IMR-90 (cell line): Measurements from ENCODE around the gene CIAO2A. TPM values are rescaled to one million over a fixed set of nuclear protein-coding genes. Genes with fewer than 3 reads are reported as not detected.

Source experiments
- ATAC-seq: fragments of 200-7000 bp; cut with Tn5 transposase; 2 replicates; pipeline ENCODE4 v1.9.1; 2020; ENCODE audit warnings: low read depth, mild to moderate bottlenecking, moderate library complexity
- BruUV-seq: library from RNA; stranded (reverse); fragments of 400-500 nt; replicated peaks from 2 replicates; lab custom pipeline; 2021; lab: Mats Ljungman, UMichigan
- CTCF ChIA-PET: fragments of 300-600 bp; formaldehyde crosslinking; extraction: SDS; loops from one replicate; lab custom pipeline; 2021; ENCODE audit warnings: antibody characterized with exemption; lab: Yijun Ruan, JAX
- POLR2A ChIA-PET: fragments of 300-600 bp; sonication (Branson Sonifier 250); formaldehyde crosslinking; loops from one replicate; lab custom pipeline; 2022; ENCODE audit warnings: antibody characterized with exemption; ENCODE audit not compliant: unreplicated experiment; lab: Charles Lee
- DNase-seq: peaks from one replicate; pipeline ENCODE4 v3.0.0; 2013
- H2AFZ ChIP-seq: replicated peaks from 2 replicates; pipeline ENCODE3; 2013; ENCODE audit warnings: low read length, mild to moderate bottlenecking; ENCODE audit not compliant: poor library complexity
- H2AK5ac ChIP-seq: 2 replicates; pipeline ENCODE4 v1.6.1; 2013; ENCODE audit warnings: low read depth, low read length, inconsistent platforms
- H2AK9ac ChIP-seq: replicated peaks from 2 replicates; pipeline ENCODE3; 2013; ENCODE audit warnings: mild to moderate bottlenecking, low read depth, low read length, moderate library complexity; ENCODE audit not compliant: poor library complexity
- H2BK120ac ChIP-seq: 2 replicates; pipeline ENCODE4 v1.6.1; 2013; ENCODE audit warnings: low read depth, low read length, inconsistent platforms
- H2BK15ac ChIP-seq: 3 replicates; pipeline ENCODE4 v1.6.1; 2013; ENCODE audit warnings: low read depth, low read length, inconsistent platforms
- H2BK20ac ChIP-seq: 2 replicates; pipeline ENCODE4 v1.6.1; 2013; ENCODE audit warnings: low read depth, mild to moderate bottlenecking, inconsistent platforms, low read length, moderate library complexity
- H2BK5ac ChIP-seq: 2 replicates; pipeline ENCODE4 v1.6.1; 2013; ENCODE audit warnings: mild to moderate bottlenecking, low read depth, low read length, inconsistent platforms; ENCODE audit not compliant: poor library complexity, severe bottlenecking
- H3K14ac ChIP-seq: replicated peaks from 2 replicates; pipeline ENCODE4 v1.6.1; 2013; ENCODE audit warnings: low read depth, low read length, inconsistent platforms
- H3K18ac ChIP-seq: 2 replicates; pipeline ENCODE4 v1.6.1; 2013; ENCODE audit warnings: low read depth, low read length, control low read depth
- H3K23ac ChIP-seq: 2 replicates; pipeline ENCODE4 v1.6.1; 2013; ENCODE audit warnings: low read depth, low read length, inconsistent platforms
- H3K27ac ChIP-seq: 2 replicates; pipeline ENCODE4 v1.5.1; 2013; ENCODE audit warnings: mild to moderate bottlenecking, control low read depth, low read length; ENCODE audit not compliant: insufficient read depth
- H3K27me3 ChIP-seq: 2 replicates; pipeline ENCODE4 v1.6.1; 2013; ENCODE audit warnings: low read length; ENCODE audit not compliant: control insufficient read depth, insufficient read depth
- H3K36me3 ChIP-seq: 2 replicates; pipeline ENCODE4 v1.6.1; 2013; ENCODE audit warnings: low read length, mixed read lengths; ENCODE audit not compliant: control insufficient read depth, insufficient read depth
- H3K4ac ChIP-seq: 2 replicates; pipeline ENCODE4 v1.6.1; 2013; ENCODE audit warnings: low read depth, low read length, inconsistent platforms
- H3K4me1 ChIP-seq: 2 replicates; pipeline ENCODE4 v1.6.1; 2013; ENCODE audit warnings: low read length, mixed read lengths; ENCODE audit not compliant: control insufficient read depth, insufficient read depth
- H3K4me2 ChIP-seq: 2 replicates; pipeline ENCODE4 v1.6.1; 2013; ENCODE audit warnings: low read depth, mild to moderate bottlenecking, control low read depth, low read length, moderate library complexity
- H3K4me3 ChIP-seq: 2 replicates; pipeline ENCODE4 v1.5.1; 2013; ENCODE audit warnings: low read depth, mild to moderate bottlenecking, control low read depth, low read length, moderate library complexity; ENCODE audit not compliant: insufficient read depth
- H3K56ac ChIP-seq: 2 replicates; pipeline ENCODE4 v1.6.1; 2013; ENCODE audit warnings: low read length, inconsistent platforms; ENCODE audit not compliant: insufficient read depth; ENCODE audit errors: extremely low read depth
- H3K79me1 ChIP-seq, 2 experiments: 2 replicates each; pipeline ENCODE4 v1.6.1; 2013; ENCODE audit warnings: low read length in 2 of 2, inconsistent platforms in 1 of 2, low read depth in 1 of 2
- H3K9ac ChIP-seq: 2 replicates; pipeline ENCODE4 v1.6.1; 2013; ENCODE audit warnings: low read depth, low read length, control low read depth
- H3K9me1 ChIP-seq: 2 replicates; pipeline ENCODE4 v1.6.1; 2013; ENCODE audit warnings: low read length, inconsistent platforms; ENCODE audit not compliant: insufficient read depth
- H3K9me3 ChIP-seq: 2 replicates; pipeline ENCODE4 v1.6.1; 2013; ENCODE audit warnings: low read length; ENCODE audit not compliant: control insufficient read depth, insufficient read depth
- H4K20me1 ChIP-seq: 2 replicates; pipeline ENCODE4 v1.6.1; 2013; ENCODE audit warnings: low read length, inconsistent platforms; ENCODE audit not compliant: insufficient read depth
- H4K5ac ChIP-seq: 2 replicates; pipeline ENCODE4 v1.6.1; 2013; ENCODE audit warnings: mild to moderate bottlenecking, low read depth, low read length, control low read depth
- H4K8ac ChIP-seq, 2 experiments: 2 replicates each; pipeline ENCODE4 v1.6.1; 2013; ENCODE audit warnings: low read depth in 2 of 2, low read length in 2 of 2, control low read depth in 1 of 2, inconsistent platforms in 1 of 2
- H4K91ac ChIP-seq: 2 replicates; pipeline ENCODE4 v1.6.1; 2013; ENCODE audit warnings: low read depth, low read length, inconsistent platforms; ENCODE audit not compliant: insufficient read depth
- BHLHE40 ChIP-seq: fragments of 150-350 bp; IDR thresholded peaks from 2 replicates; pipeline ENCODE4 v1.6.1; 2016; ENCODE audit warnings: mild to moderate bottlenecking, low read depth, low read length
- CEBPB ChIP-seq: IDR thresholded peaks from 2 replicates; pipeline ENCODE4 v1.6.1; 2012; ENCODE audit warnings: low read depth, low read length, improper control_type of control experiment
- CTCF ChIP-seq: conservative IDR thresholded peaks from 2 replicates; pipeline ENCODE4 v1.5.1; 2012; ENCODE audit warnings: mild to moderate bottlenecking, low read depth, low read length, improper control_type of control experiment
- ELK1 ChIP-seq: fragments of 150-350 bp; IDR thresholded peaks from 2 replicates; pipeline ENCODE4 v1.6.1; 2016; ENCODE audit warnings: low read depth, mild to moderate bottlenecking, low read length, moderate library complexity, borderline replicate concordance
- FOS ChIP-seq: fragments of 150-350 bp; IDR thresholded peaks from 2 replicates; pipeline ENCODE4 v1.6.1; 2016; ENCODE audit warnings: low read depth, low read length
- MAFK ChIP-seq: IDR thresholded peaks from 2 replicates; pipeline ENCODE4 v1.6.1; 2012; ENCODE audit warnings: low read depth, low read length, improper control_type of control experiment
- MAZ ChIP-seq: IDR thresholded peaks from 2 replicates; pipeline ENCODE4 v1.6.1; 2012; ENCODE audit warnings: low read depth, mild to moderate bottlenecking, low read length, improper control_type of control experiment, moderate library complexity, borderline replicate concordance
- MXI1 ChIP-seq: IDR thresholded peaks from 2 replicates; pipeline ENCODE4 v1.6.1; 2012; ENCODE audit warnings: low read depth, mild to moderate bottlenecking, low read length, moderate library complexity, borderline replicate concordance
- RAD21 ChIP-seq: IDR thresholded peaks from 2 replicates; pipeline ENCODE4 v1.6.1; 2012; ENCODE audit warnings: low read length, improper control_type of control experiment
- RCOR1 ChIP-seq: IDR thresholded peaks from 2 replicates; pipeline ENCODE4 v1.6.1; 2012; ENCODE audit warnings: mild to moderate bottlenecking, low read length, improper control_type of control experiment; ENCODE audit not compliant: insufficient replicate concordance
- USF2 ChIP-seq: fragments of 150-350 bp; IDR thresholded peaks from 2 replicates; pipeline ENCODE4 v1.6.1; 2017; ENCODE audit warnings: mild to moderate bottlenecking, antibody characterized with exemption, low read length, low read depth
- WGBS, 2 experiments: methylation state at CpG; one replicate each; pipeline versions ENCODE4 v1.1.5 to v1.1.7; 2013; ENCODE audit warnings: missing lambda C conversion rate in 2 of 2; ENCODE audit not compliant: insufficient read length in 1 of 2; ENCODE audit errors: extremely low coverage in 2 of 2; 5-methylcytosine and 5-hydroxymethylcytosine counted together
- dilution Hi-C: fragments of 300-500 bp; cut with HindIII; formaldehyde crosslinking; loops from one replicate; pipeline ENCODE4 v1.14.3; 2018; ENCODE audit warnings: low sequenced_read_pairs; ENCODE audit not compliant: unreplicated experiment
- in situ Hi-C: fragments of 300-500 bp; cut with MboI; formaldehyde crosslinking; loops from 3 replicates; pipeline ENCODE4 v1.14.3; 2019; ENCODE audit warnings: low sequenced_read_pairs, inconsistent platforms, mixed read lengths
- intact Hi-C: fragments of 100-400 bp; cut with micrococcal nuclease; formaldehyde crosslinking; loops from 2 replicates; pipeline ENCODE4 v1.10.0; 2022
- polyA plus RNA-seq, 3 experiments: library from polyadenylated mRNA; depleted of rRNA; stranded (reverse); fragments of >200 nt; gene quantifications; 2 replicates each; pipeline ENCODE4 v1.2.3, GENCODE V29; 2012; ENCODE audit warnings: low replicate concordance in 1 of 3
- total RNA-seq: library from RNA; depleted of rRNA; stranded (reverse); fragments of >200 nt; gene quantifications from 2 replicates; pipeline ENCODE4 v1.2.3, GENCODE V29; 2012

CIAO2A gene
- total and polyA plus RNA-seq, 2 of the 4 experiments (the other 2 are of a cell fraction): 36.7 to 38.3 TPM

GRCh38 chr15:64070965-64071851, 22.4 kb downstream of the CIAO2A start:
- no peak overlapping the region for H3K56ac ChIP-seq
- H3K9ac ChIP-seq: no peak overlapping the region
- intact Hi-C loops (loop anchor here (10.0 kb wide), 1 partner anchor 776 kb away; no protein-coding TSS in a partner anchor), in situ Hi-C loops (loop anchor here (25.0 kb wide), 2 partner anchors 434 to 784 kb away; partner anchors contain the start of gene APH1B), dilution Hi-C loops (no loop called here)
- peak overlapping the region; percentile 22; the same call in 1 of the 2 replicates for H2BK120ac ChIP-seq
- H3K27me3 ChIP-seq: no peaks in the 10 kb centered on the region
- peak overlapping the region; percentile 71 for H2AK9ac ChIP-seq
- 0 out of 2 replicates have a peak overlapping the region, but pooled peaks have one; percentile 12 for H4K91ac ChIP-seq
- peaks cover 8% of the 10 kb centered on the region for H3K9me1 ChIP-seq
- no peak overlapping the region for H3K23ac ChIP-seq
- peak overlapping the region; percentile 44; the same call in 1 of the 2 replicates for H2AK5ac ChIP-seq
- BruUV-seq: no TSS peak
- H3K14ac ChIP-seq: peak overlapping the region; percentile 38; the same call in 1 of the 2 replicates
- peak overlapping the region; percentile 58; the same call in 1 of the 3 replicates for H2BK15ac ChIP-seq
- no peak overlapping the region for H3K18ac ChIP-seq
- no peak overlapping the region for H3K4me3 ChIP-seq
- peak overlapping the region; percentile 42; the same call in 1 of the 2 replicates for H3K27ac ChIP-seq
- H3K79me1 ChIP-seq: peaks cover 0 to 10% of the 10 kb centered on the region in 2 experiments; a peak in 3 of 4 replicates
- H4K5ac ChIP-seq: no peak overlapping the region
- peak overlapping the region; percentile 60 for H3K4ac ChIP-seq
- peak overlapping the region; percentile 28 for H3K4me2 ChIP-seq
- ChIA-PET CTCF (interaction anchor here (1.3 kb wide), 1 partner anchor 25 kb away, joined by 3 read pairs; the partner anchor contains the start of gene DAPK2), POLR2A (no interaction called here)
- peak; percentile 68 for ATAC-seq
- peak overlapping the region in 1 of 2 experiments; percentile 29; a peak in 1 of 4 replicates for H4K8ac ChIP-seq
- H2AFZ ChIP-seq: no peak overlapping the region
- H2BK20ac ChIP-seq: peak overlapping the region; percentile 21; the same call in 1 of the 2 replicates
- peak overlapping the region; percentile 36 for H2BK5ac ChIP-seq
- DNase-seq: peak; percentile 88
- H4K20me1 ChIP-seq: peaks cover 7% of the 10 kb centered on the region; the same call in 1 of the 2 replicates
- H3K4me1 ChIP-seq: peaks cover 15% of the 10 kb centered on the region
- H3K9me3 ChIP-seq: no peaks in the 10 kb centered on the region
- WGBS, 2 experiments: 52% methylated on average over 5 of the region's 8 CpGs; no CpG with 5 or more reads in 1 of the 2 experiments
- peaks cover 4% of the 10 kb centered on the region; the same call in 1 of the 2 replicates for H3K36me3 ChIP-seq
- TF ChIP-seq MAZ (no peak), CEBPB (peak; percentile 30; the same call in 1 of the 2 replicates), USF2 (peak; percentile 92), FOS (peak; percentile 43; the same call in 1 of the 2 replicates), RAD21 (no peak), MXI1 (no peak), BHLHE40 (peak; percentile 52; the same call in 1 of the 2 replicates), ELK1 (no peak), MAFK (no peak), CTCF (no peak), RCOR1 (no peak)
